SK-N-SH (cell line): ENCODE results near the gene SAMM50. TPM values are rescaled to one million over a fixed set of nuclear protein-coding genes. Genes with fewer than 3 reads are reported as not detected.

Experiments used
- CTCF ChIA-PET: fragments of 300-600, 350-600 bp; formaldehyde crosslinking; extraction: SDS; loops from one replicate; lab custom pipeline; 2021; lab: Yijun Ruan, JAX
- POLR2A ChIA-PET: fragments of 350-600 bp; sonication (Branson Sonifier 250); formaldehyde crosslinking; extraction: SDS; loops from one replicate; lab custom pipeline; 2020; ENCODE audit warnings: antibody characterized with exemption, inconsistent platforms; lab: Yijun Ruan, JAX
- DNase-seq: peaks from one replicate; pipeline ENCODE4 v3.0.0; 2012
- H2AFZ ChIP-seq: fragments of 200-600 bp; sonication (generic); 2 replicates; pipeline ENCODE4 v1.8.1; 2016; ENCODE audit warnings: antibody characterized with exemption, mild to moderate bottlenecking, low read depth
- H3F3A ChIP-seq: fragments of 200-600 bp; sonication (generic); replicated peaks from 2 replicates; pipeline ENCODE3; 2016; ENCODE audit warnings: antibody characterized with exemption, mild to moderate bottlenecking; ENCODE audit not compliant: insufficient read depth
- H3K27ac ChIP-seq, 2 experiments: fragments of 200-500 bp in 1 of 2; fragments of 200-600 bp in 1 of 2; sonication (Bioruptor generic) in 1 of 2; sonication (generic), shearing (Covaris generic) in 1 of 2; 2 replicates each; pipeline versions ENCODE4 v1.5.1 to v1.6.1; 2014 to 2016; ENCODE audit warnings: low read depth in 2 of 2, inconsistent platforms in 1 of 2, low read length in 1 of 2, mild to moderate bottlenecking in 1 of 2, mixed read lengths in 1 of 2
- H3K27me3 ChIP-seq: fragments of 200-600 bp; sonication (generic), shearing (Covaris generic); 2 replicates; pipeline ENCODE4 v1.6.1; 2016; ENCODE audit warnings: mixed run types; ENCODE audit not compliant: insufficient read depth
- H3K36me3 ChIP-seq, 2 experiments: fragments of 200-500 bp in 1 of 2; fragments of 200-600 bp in 1 of 2; sonication (Bioruptor generic) in 1 of 2; sonication (generic) in 1 of 2; replicated peaks in 1 of 2; 2 replicates each; pipeline versions ENCODE3 to v1.5.1; 2014 to 2016; ENCODE audit warnings: low read length in 1 of 2, mild to moderate bottlenecking in 1 of 2; ENCODE audit not compliant: insufficient read depth in 2 of 2, control insufficient read depth in 1 of 2
- H3K4me1 ChIP-seq, 2 experiments: fragments of 200-500 bp in 1 of 2; fragments of 200-600 bp in 1 of 2; sonication (Bioruptor generic) in 1 of 2; sonication (generic), shearing (Covaris generic) in 1 of 2; 2 replicates each; pipeline versions ENCODE4 v1.5.1 to v1.6.1; 2014 to 2016; ENCODE audit warnings: low read depth in 1 of 2, low read length in 1 of 2, mixed run types in 1 of 2; ENCODE audit not compliant: insufficient read depth in 2 of 2, control insufficient read depth in 1 of 2
- H3K4me2 ChIP-seq: fragments of 200-600 bp; sonication (generic), shearing (Covaris generic); 2 replicates; pipeline ENCODE4 v1.6.1; 2017; ENCODE audit warnings: mixed run types
- H3K4me3 ChIP-seq, 2 experiments: fragments of 200-500 bp in 1 of 2; fragments of 200-600 bp in 1 of 2; sonication (Bioruptor generic) in 1 of 2; sonication (generic), shearing (Covaris generic) in 1 of 2; 2 replicates each; pipeline versions ENCODE4 v1.5.1 to v1.8.1; 2014 to 2016; ENCODE audit warnings: low read depth in 2 of 2, inconsistent platforms in 1 of 2, low read length in 1 of 2, mild to moderate bottlenecking in 1 of 2, mixed read lengths in 1 of 2, moderate library complexity in 1 of 2
- H3K79me2 ChIP-seq: fragments of 200-600 bp; sonication (generic); 2 replicates; pipeline ENCODE4 v1.8.1; 2017; ENCODE audit warnings: mild to moderate bottlenecking; ENCODE audit not compliant: insufficient read depth
- H3K9ac ChIP-seq: fragments of 200-600 bp; sonication (generic); 2 replicates; pipeline ENCODE4 v1.6.1; 2017; ENCODE audit warnings: mixed run types
- H3K9me2 ChIP-seq: fragments of 200-600 bp; sonication (generic); 2 replicates; pipeline ENCODE4 v1.6.1; 2017; ENCODE audit warnings: mixed run types
- H3K9me3 ChIP-seq: fragments of 200-600 bp; sonication (generic); 2 replicates; pipeline ENCODE4 v1.6.1; 2017; ENCODE audit warnings: mixed run types, mild to moderate bottlenecking, moderate library complexity
- H4K20me1 ChIP-seq: fragments of 200-600 bp; sonication (generic); 2 replicates; pipeline ENCODE4 v1.6.1; 2017; ENCODE audit warnings: mild to moderate bottlenecking, mixed run types; ENCODE audit not compliant: insufficient read depth
- ELF1 ChIP-seq: IDR thresholded peaks from 2 replicates; pipeline ENCODE4 v1.4.0; 2012
- FOXM1 ChIP-seq: IDR thresholded peaks from 2 replicates; pipeline ENCODE4 v1.4.0; 2012; ENCODE audit warnings: low read depth, mild to moderate bottlenecking
- GABPA ChIP-seq: IDR thresholded peaks from 2 replicates; pipeline ENCODE4 v1.4.0; 2012; ENCODE audit warnings: low read depth, mild to moderate bottlenecking
- MXI1 ChIP-seq: IDR thresholded peaks from 2 replicates; pipeline ENCODE4 v1.6.1; 2012; ENCODE audit warnings: mild to moderate bottlenecking, low read depth, low read length, improper control_type of control experiment
- SMC3 ChIP-seq: IDR thresholded peaks from 2 replicates; pipeline ENCODE4 v1.6.1; 2012; ENCODE audit warnings: low read depth, low read length, improper control_type of control experiment
- TEAD4 ChIP-seq: IDR thresholded peaks from 2 replicates; pipeline ENCODE4 v1.4.0; 2012; ENCODE audit warnings: mild to moderate bottlenecking, borderline replicate concordance; ENCODE audit not compliant: insufficient read depth
- WGBS: methylation state at CpG from one replicate; pipeline ENCODE4 v1.1.6; 2017; ENCODE audit warnings: low lambda C conversion rate; 5-methylcytosine and 5-hydroxymethylcytosine counted together
- polyA plus RNA-seq, 3 experiments: library from polyadenylated mRNA; depleted of rRNA; stranded (reverse); fragments of >200 nt; gene quantifications; 2 replicates each; pipeline ENCODE4 v1.2.3, GENCODE V29; 2012
- TF ChIP-seq, protein P1 (sequence below): IDR thresholded peaks from 2 replicates; pipeline ENCODE4 v1.6.1; 2012; ENCODE audit warnings: mild to moderate bottlenecking, low read depth, low read length, moderate library complexity
- TF ChIP-seq, protein P2 (sequence below): IDR thresholded peaks from 2 replicates; pipeline ENCODE4 v1.4.0; 2012; ENCODE audit warnings: low read depth, borderline replicate concordance

SAMM50 gene
- polyA plus RNA-seq, 1 of the 3 experiments (the other 2 are of a cell fraction), result 49.6 TPM

GRCh38 chr22:44042249-44043218, 87.3 kb downstream of the SAMM50 start:
- no peak for TF ChIP-seq TEAD4
- TF ChIP-seq ELF1, result no peak
- TF ChIP-seq FOXM1, result no peak
- TF ChIP-seq GABPA, result no peak
- TF ChIP-seq, protein P1, sequence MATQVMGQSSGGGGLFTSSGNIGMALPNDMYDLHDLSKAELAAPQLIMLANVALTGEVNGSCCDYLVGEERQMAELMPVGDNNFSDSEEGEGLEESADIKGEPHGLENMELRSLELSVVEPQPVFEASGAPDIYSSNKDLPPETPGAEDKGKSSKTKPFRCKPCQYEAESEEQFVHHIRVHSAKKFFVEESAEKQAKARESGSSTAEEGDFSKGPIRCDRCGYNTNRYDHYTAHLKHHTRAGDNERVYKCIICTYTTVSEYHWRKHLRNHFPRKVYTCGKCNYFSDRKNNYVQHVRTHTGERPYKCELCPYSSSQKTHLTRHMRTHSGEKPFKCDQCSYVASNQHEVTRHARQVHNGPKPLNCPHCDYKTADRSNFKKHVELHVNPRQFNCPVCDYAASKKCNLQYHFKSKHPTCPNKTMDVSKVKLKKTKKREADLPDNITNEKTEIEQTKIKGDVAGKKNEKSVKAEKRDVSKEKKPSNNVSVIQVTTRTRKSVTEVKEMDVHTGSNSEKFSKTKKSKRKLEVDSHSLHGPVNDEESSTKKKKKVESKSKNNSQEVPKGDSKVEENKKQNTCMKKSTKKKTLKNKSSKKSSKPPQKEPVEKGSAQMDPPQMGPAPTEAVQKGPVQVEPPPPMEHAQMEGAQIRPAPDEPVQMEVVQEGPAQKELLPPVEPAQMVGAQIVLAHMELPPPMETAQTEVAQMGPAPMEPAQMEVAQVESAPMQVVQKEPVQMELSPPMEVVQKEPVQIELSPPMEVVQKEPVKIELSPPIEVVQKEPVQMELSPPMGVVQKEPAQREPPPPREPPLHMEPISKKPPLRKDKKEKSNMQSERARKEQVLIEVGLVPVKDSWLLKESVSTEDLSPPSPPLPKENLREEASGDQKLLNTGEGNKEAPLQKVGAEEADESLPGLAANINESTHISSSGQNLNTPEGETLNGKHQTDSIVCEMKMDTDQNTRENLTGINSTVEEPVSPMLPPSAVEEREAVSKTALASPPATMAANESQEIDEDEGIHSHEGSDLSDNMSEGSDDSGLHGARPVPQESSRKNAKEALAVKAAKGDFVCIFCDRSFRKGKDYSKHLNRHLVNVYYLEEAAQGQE, result no peak
- WGBS, result 87% methylated on average over 15 of the region's 20 CpGs
- no peaks in the 10 kb centered on the region for H3K36me3 ChIP-seq
- H3K9ac ChIP-seq, result no peak overlapping the region
- H3K4me2 ChIP-seq, result no peak overlapping the region
- POLR2A ChIA-PET, result no interaction called here
- H4K20me1 ChIP-seq, result no peaks in the 10 kb centered on the region
- H3K9me3 ChIP-seq, result no peaks in the 10 kb centered on the region
- no peak overlapping the region for H3K27ac ChIP-seq
- H3K4me1 ChIP-seq, result peaks cover 3 to 13% of the 10 kb centered on the region in 2 experiments; a peak in 2 of 4 replicates
- no peak overlapping the region for H3K4me3 ChIP-seq
- H3F3A ChIP-seq, result peaks cover 9% of the 10 kb centered on the region
- no peaks in the 10 kb centered on the region for H3K9me2 ChIP-seq
- peaks cover 21% of the 10 kb centered on the region for H3K79me2 ChIP-seq
- DNase-seq, result no peak
- no peak overlapping the region for H2AFZ ChIP-seq
- H3K27me3 ChIP-seq, result no peaks in the 10 kb centered on the region
- CTCF ChIA-PET, result interaction anchor here (1.2 kb wide), 1 partner anchor 37 kb away, joined by 3 read pairs; no protein-coding TSS in a partner anchor

GRCh38 chr22:44045145-44045544, 89.9 kb downstream of the SAMM50 start:
- POLR2A ChIA-PET, result no interaction called here
- Histone ChIP-seq H3K27ac (peak overlapping the region in 1 of 2 experiments; percentile 46; a peak in 1 of 4 replicates), H3K4me1 (peaks cover 0 to 26% of the 10 kb centered on the region in 2 experiments; a peak in 1 of 4 replicates), H3K4me3 (no peak overlapping the region), H3K9me3 (no peaks in the 10 kb centered on the region), H2AFZ (no peak overlapping the region), H3K79me2 (peaks cover 17% of the 10 kb centered on the region), H3K9me2 (no peaks in the 10 kb centered on the region)
- 90% methylated on average over 1 of the region's 1 CpG for WGBS
- TF ChIP-seq SMC3 (no peak), ELF1 (no peak), MXI1 (no peak)
- TF ChIP-seq, protein P2, sequence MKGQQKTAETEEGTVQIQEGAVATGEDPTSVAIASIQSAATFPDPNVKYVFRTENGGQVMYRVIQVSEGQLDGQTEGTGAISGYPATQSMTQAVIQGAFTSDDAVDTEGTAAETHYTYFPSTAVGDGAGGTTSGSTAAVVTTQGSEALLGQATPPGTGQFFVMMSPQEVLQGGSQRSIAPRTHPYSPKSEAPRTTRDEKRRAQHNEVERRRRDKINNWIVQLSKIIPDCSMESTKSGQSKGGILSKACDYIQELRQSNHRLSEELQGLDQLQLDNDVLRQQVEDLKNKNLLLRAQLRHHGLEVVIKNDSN, result no peak
- TF ChIP-seq, all 33 proteins: peak for 0
- H3F3A ChIP-seq, result no peaks in the 10 kb centered on the region
- CTCF ChIA-PET, result interaction anchor here (2.9 kb wide), 1 partner anchor 36 kb away, joined by 8 read pairs; no protein-coding TSS in a partner anchor
- no peak overlapping the region for H3K4me2 ChIP-seq
- H3K36me3 ChIP-seq, result no peaks in the 10 kb centered on the region
- no peak overlapping the region for H3K9ac ChIP-seq
- DNase-seq, result no peak
- H4K20me1 ChIP-seq, result no peaks in the 10 kb centered on the region
- H3K27me3 ChIP-seq, result no peaks in the 10 kb centered on the region

Other genes starting within 250 kb of the SAMM50 start
- gene EFCAB6, start 143.1 kb upstream of the SAMM50 start, polyA plus RNA-seq (2012; rRNA removed), result 0.41 and 0.46 TPM in 2 replicates
- 3.9 and 4.1 TPM in 2 replicates for gene SULT4A1, start 92.9 kb upstream of the SAMM50 start, polyA plus RNA-seq (2012; rRNA removed)
- not detected in 2 replicates for gene PNPLA5, start 63.4 kb upstream of the SAMM50 start, polyA plus RNA-seq (2012; rRNA removed)
- 2.4 and 3.2 TPM in 2 replicates for gene PNPLA3, start 31.6 kb upstream of the SAMM50 start, polyA plus RNA-seq (2012; rRNA removed)
- gene PARVB, start 68.9 kb downstream of the SAMM50 start, polyA plus RNA-seq (2012; rRNA removed), result 57.7 and 87.8 TPM in 2 replicates
- 0.05 TPM in 1 of 2 replicates, not detected in the other for gene PARVG, start 225.5 kb downstream of the SAMM50 start, polyA plus RNA-seq (2012; rRNA removed)